ENCODE results near the gene BCKDHB.
"Not testable (repeated sequence)": the region's sequence is repeated elsewhere in the genome, so short reads cannot be mapped to it uniquely, and the experiment has no call there.

The BCKDHB gene

GRCh38 chr6:80271074-80271473, 164.6 kb downstream of the BCKDHB start:
- no peak for DNase-seq

GRCh38 chr6:80272988-80273387, 166.5 kb downstream of the BCKDHB start:
- DNase-seq, result no peak

GRCh38 chr6:80276861-80277260, 170.4 kb downstream of the BCKDHB start:
- DNase-seq, result no peak

- DNase-seq, result no peak
Measured at GRCh38 chr6:80277501-80277900, 171.0 kb downstream of the BCKDHB start.

- DNase-seq, result no peak
Measured at GRCh38 chr6:80280262-80281010, 174.0 kb downstream of the BCKDHB start.

- DNase-seq, result no peak
Measured at GRCh38 chr6:80282913-80283554, 176.6 kb downstream of the BCKDHB start.

- DNase-seq, result no peak
Measured at GRCh38 chr6:80287112-80287511, 180.6 kb downstream of the BCKDHB start.

- no peak for DNase-seq
Measured at GRCh38 chr6:80287607-80288006, 181.1 kb downstream of the BCKDHB start.

- no peak for DNase-seq
Measured at GRCh38 chr6:80289727-80290126, 183.3 kb downstream of the BCKDHB start.

GRCh38 chr6:80294531-80294930, 188.1 kb downstream of the BCKDHB start:
- DNase-seq, result not testable (repeated sequence)

- DNase-seq, result no peak
Measured at GRCh38 chr6:80302716-80303115, 196.2 kb downstream of the BCKDHB start.

- no peak for DNase-seq
Measured at GRCh38 chr6:80304014-80304413, 197.5 kb downstream of the BCKDHB start.

- DNase-seq, result no peak
Measured at GRCh38 chr6:80314531-80314930, 208.1 kb downstream of the BCKDHB start.

- DNase-seq, result no peak
Measured at GRCh38 chr6:80316686-80317231, 210.3 kb downstream of the BCKDHB start.

- no peak for DNase-seq
Measured at GRCh38 chr6:80319196-80319595, 212.7 kb downstream of the BCKDHB start.

- DNase-seq, result no peak
Measured at GRCh38 chr6:80321011-80321410, 214.5 kb downstream of the BCKDHB start.

- no peak for DNase-seq
Measured at GRCh38 chr6:80325742-80326141, 219.3 kb downstream of the BCKDHB start.

- DNase-seq, result no peak
Measured at GRCh38 chr6:80328652-80329051, 222.2 kb downstream of the BCKDHB start.

- DNase-seq, result no peak
Measured at GRCh38 chr6:80329496-80329895, 223.0 kb downstream of the BCKDHB start.

GRCh38 chr6:80330961-80331360, 224.5 kb downstream of the BCKDHB start:
- no peak for DNase-seq

GRCh38 chr6:80331522-80331921, 225.1 kb downstream of the BCKDHB start:
- DNase-seq, result no peak

- no peak for DNase-seq
Measured at GRCh38 chr6:80331974-80332373, 225.5 kb downstream of the BCKDHB start.

GRCh38 chr6:80333342-80333741, 226.9 kb downstream of the BCKDHB start:
- no peak for DNase-seq

GRCh38 chr6:80335121-80335531, 228.7 kb downstream of the BCKDHB start:
- DNase-seq, result no peak

Data from activated naive CD4-positive, alpha-beta T cell (primary cell).